Stimulated activated CD4-positive, alpha-beta T cell treated with anti-CD3 and anti-CD28 coated beads, Interleukin-1b, Interleukin-23, amount 100 ng/mL, for 24 hours (primary cell): ENCODE data around the gene C4orf50.
"Not testable (repeated sequence)": the region's sequence is repeated elsewhere in the genome, so short reads cannot be mapped to it uniquely, and the experiment has no call there.

Experiments used
- DNase-seq, 4 experiments: peaks; one replicate each; pipeline ENCODE4 v3.0.0-alpha.2; 2020; ENCODE audit warnings: low read depth in 4 of 4, low spot score in 1 of 4

C4orf50 gene

DNA sequence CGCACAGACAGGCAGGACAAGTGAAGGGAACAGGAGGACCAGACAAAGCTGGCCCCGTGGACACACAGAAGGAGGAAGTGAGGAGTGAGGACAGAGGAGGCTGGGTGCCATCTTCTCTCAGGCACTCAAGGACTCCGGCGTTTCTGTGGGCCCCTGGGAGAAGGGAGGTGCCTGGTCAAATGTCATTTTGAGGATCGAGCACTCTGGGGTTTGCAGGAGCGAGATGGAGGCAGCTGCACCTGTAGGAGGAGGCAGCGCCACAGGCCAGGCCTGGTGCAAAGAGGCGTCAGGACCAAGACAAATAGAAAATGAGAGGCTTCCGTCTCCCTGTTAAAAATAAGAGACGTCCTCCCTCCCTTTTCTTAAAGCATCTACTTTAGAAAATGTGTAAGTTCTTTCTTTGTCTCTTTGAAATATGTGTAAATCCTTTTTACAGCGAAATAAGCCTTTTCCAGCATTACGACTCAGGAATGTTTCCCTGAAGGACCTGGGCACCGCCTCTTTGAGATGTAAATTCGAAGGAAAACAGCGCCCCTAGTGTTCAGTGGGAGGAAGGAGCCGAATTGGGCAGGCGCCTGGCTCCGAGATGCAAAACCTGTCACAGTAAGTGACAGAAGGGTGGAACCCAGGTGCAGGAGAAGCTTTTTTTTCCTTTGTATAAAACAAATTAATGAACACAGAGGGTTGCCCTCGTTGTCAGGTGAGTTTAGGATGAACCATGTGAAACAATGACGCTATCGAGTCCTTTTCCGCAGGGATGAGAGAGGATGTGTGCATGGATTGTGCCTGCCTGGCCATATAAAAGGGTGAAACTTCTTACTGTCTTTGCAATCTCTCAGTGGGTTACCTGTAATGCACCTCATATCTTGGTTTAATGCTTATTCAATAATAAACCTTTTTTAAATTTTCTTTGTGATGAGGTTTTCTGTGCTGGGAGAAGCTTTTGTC is 1.4 kb upstream of the C4orf50 start:
- DNase-seq = peak in 1 of 4 experiments; percentile 4

DNA sequence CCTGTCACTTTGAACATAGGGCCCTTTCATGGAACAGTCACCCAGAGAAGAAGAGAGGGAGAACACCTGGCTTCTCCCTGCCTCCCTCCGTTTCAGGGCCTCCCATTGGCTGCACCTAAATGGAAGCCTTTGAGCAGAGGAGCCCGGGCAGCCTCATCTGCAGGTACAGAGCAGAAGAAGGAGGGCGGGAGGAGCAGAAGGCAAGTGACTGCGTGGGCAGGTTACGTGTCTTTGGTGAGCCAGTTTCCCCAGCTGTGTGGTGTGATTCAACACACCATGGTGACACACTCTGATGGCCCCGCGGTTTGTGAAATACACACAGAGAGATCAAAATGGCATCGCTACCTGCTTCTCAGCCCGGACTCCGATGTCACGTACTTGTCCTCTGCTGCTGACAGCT is 431 bp downstream of the C4orf50 start:
- no peak for DNase-seq

DNA sequence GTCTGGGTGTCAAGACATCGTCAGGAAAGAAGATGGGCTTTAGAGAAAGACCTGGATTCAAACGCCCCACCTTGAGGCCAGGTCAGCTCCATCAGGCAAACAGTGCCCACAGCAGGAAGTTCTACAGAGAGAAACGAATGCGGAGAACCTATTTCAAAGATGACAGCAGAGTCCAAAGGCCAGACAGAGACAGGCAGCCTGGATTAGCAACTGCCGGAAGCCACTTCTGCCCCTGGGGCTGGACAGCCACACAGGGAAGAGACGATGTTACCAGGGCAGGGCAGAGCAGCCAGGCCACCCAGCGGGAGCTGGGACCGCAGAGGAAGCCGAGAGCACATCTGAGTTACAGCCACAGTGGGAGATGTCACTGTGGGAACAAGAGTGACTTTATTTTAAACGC is 1.2 kb downstream of the C4orf50 start:
- DNase-seq = no peak

DNA sequence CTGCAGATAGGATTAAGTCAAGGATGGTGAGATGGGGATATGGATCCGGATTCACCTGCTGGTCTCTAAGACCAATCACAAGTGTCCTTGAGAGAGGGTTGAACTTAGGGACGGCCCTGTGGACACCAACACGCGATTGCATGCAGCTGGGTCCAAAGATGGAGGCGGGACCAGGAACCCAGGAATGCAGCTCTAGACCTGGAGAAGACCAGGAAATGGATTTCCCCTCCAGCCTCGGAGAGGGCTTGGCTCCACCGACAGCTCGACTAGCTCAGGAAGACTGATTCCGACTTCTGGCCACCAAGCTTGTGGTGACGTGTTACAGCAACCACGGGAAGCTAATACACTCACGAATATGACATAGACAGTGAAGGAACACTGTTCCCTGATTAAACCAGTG is 4.7 kb downstream of the C4orf50 start:
- no peak for DNase-seq

DNA sequence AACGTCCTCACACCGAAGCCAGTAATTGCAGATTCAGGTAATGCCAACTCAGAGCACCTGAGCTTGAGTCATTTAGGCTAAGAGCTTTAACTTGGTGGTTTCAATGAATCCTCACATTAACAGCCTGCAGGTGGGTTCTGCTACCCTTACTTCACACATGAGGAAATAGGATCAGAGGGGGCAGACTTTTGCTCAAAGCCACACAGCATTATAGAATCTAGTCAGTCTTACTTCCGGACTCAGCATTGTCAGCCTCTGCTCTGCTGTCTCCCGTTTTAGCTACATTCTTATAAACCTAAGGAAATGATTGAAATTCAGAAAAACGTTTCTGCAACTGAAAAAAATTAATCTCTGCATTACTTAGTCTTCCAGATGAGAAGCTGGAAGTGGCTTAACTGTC is 6.0 kb downstream of the C4orf50 start:
- no peak for DNase-seq

DNA sequence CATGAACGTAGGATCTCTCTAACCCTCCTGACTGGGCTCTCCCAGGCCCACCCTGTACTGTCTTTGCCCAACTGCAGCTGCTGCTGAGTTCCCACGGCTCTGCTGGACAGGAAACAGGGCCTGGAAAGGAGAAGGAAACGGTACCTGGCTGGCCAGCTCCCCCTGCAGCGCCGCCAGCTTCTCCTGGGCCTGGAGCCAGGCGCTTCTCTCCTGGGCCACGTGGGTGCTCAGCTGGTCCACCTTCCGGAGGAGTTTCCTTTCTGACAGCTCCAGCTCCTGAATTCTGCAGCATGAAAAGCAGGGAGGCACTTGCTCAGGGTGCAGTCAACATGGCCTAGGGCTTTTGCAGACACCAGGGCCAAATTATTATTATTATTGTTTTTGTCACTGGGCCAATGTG is 6.5 kb downstream of the C4orf50 start:
- DNase-seq = no peak

DNA sequence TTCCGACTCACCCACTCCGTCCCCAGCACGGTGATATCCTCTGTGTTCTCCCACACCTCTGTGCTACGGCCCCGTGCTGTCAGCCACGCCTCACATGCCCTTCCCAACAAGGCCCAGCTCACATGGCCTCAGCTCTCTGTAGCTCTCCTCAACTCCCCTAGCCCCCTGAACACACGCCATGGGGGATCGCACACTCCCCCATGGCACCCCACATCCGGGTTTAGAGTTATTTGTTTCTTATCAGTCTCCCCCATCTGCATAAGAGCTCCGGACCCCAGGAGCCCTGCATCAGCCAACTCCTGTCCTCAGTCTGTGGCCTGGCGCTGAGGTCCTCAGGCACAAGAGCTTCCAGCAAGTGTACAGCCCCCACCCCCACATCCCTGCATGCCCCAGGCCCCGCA is 7.0 kb downstream of the C4orf50 start:
- no peak for DNase-seq

DNA sequence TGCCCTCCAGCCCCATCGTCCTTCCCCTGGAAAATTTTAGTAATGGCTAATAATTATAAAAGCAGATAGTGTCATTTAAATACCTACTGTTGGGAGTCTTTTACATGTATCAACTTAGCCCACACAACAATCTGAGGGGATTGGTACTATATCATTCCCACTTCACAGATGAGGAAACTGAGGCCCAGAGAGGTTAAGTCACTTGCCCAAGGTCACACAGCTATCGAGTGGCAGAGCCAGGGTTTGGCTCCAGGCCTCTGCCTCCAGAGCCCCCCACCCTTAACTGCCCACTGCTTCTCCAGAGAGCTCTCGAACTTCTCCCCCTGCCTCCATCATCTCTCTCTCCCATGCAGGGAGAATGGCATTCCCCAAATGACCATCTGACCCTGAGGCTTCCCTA is 7.4 kb downstream of the C4orf50 start:
- no peak for DNase-seq

DNA sequence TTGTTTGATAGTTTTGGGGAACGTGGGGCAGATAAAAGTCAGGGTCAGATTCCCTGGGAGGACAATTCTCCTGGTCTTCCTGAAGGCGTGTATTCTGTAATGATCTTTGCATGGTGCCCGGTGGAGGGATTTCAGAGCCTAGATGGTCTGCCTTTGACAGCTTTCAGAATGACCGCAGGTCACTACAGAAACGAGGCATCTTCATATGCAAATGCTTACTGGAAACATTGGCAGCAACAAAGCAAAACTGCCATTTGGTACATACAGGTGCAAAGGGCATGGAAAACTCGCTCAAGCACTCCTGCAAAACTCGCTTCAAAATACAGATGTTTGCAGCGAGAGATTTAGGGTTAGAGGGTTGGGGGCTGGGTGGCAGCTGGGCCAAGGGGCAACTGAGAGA is 8.8 kb downstream of the C4orf50 start:
- DNase-seq = no peak

DNA sequence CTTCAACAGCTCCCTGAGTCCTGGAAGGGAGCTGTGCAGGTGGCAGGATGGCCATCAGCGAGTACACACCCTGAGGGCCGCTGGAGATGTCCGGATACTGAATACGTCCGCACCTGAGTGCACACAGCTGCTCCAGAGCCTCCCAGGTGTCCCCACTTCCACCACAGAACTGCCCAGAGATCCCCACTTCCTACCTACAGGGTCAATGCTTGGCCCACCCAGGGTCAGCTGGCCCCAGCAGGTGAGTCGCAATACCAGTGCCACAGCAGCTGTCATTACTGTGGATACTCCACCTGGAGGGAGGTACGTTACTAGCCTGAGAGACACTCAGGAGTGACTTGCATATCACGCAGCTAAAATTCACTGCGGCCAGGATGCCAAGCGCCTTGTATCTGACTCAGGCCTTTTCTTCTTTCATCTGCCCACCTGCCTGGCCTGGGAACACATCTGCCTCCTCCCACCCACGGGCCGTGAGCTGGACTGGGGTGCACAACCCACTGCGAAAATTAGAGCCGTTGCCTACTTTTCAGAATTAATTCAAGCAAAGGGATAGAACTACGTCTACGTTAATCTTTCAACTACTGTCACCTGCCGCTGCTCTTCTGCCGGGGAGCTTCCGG is 9.4 kb downstream of the C4orf50 start:
- no peak for DNase-seq

DNA sequence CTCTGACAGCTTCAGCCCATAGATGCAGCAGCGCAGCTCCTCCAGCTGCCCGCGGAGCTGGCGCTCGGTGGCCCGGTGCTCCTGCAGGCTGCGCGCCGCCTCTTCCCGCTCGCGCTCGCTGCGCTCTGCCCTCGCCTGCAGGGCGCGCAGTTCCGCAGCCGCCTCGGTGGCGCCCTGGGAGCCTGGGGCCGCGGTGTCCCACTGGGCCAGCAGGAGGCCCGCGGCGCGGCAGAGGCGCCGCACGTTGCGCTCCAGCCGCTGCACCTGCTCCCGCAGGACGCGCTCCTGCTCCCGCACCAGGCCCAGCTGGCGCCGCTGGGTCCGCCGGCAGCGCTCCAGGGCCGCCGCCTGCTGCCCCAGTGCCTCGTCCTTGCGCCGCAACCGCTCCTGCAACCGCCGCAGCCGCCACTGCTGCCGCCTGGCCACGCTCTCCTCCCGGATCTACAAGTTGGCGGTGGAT is 10.1 kb downstream of the C4orf50 start:
- DNase-seq = no peak

DNA sequence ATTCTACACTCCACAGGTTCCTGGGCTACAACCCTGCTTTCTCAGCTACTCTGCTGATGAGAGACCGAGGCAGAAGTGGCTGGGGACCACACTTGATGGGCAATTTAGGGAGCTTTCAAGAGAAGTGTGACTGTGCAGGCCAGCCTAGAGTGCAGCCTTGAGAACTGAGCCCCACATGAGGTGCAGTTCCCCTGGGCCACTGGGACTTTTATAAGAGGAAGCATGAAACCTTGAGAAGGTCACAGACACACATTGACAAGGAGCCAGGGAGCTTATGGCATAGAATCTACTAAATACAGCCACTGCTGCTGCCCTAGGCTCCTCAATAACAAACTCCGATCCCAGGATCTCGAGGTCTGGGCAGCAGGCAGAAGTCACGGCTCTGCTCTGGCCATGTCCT is 13.1 kb downstream of the C4orf50 start:
- DNase-seq = no peak

DNA sequence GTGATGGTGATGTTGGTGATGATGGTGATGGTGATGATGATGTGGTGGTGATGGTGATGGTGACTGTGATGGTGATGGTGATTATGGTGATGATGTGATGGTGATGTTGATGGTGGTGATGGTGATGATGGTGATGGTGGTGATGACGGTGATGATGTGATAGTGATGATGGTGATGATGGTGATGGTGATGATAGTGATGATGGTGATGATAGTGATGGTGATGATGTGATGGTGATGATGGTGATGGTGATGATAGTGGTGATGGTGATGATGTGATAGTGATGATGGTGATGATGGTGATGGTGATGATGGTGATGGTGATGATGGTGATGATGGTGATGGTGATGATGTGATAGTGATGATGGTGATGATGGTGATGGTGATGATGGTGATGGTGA is 14.7 kb downstream of the C4orf50 start:
- not testable (repeated sequence) for DNase-seq

DNA sequence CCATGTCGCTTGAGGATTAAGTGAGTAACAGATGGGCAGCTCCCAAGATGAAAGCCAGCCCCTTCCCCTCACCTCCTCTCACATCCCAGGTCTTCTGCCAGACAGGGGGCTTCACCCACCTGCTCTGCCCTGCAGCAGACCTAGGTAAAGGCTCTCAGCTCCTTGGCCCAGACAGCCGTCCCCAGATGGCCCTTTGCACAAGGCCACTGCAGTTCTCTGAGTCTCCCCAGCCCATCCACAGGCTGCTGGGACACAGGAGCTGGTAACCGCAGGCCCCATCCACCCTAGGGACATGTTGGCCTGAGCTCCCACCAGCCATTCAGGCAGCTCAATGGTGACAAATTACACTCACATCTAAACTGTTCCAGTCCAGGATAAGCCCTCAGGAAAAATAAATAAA is 15.3 kb downstream of the C4orf50 start:
- no peak for DNase-seq

DNA sequence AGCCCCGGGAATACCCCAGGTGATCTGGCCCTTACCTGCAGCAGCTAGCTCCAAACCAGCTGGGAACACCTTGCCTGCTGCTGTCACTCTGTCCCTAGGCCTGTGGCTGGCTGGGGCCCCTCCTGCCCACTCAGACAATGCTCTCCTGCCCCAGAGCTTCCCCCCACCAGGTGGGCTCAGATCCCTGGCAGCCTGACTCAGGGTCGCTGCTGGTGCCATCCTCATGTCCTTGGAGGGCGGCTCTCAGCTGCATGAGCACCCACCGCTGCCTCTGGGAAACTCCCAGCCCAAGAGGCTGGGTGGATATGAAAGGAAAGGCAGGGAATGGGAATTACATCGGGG is 15.8 kb downstream of the C4orf50 start:
- DNase-seq = no peak

DNA sequence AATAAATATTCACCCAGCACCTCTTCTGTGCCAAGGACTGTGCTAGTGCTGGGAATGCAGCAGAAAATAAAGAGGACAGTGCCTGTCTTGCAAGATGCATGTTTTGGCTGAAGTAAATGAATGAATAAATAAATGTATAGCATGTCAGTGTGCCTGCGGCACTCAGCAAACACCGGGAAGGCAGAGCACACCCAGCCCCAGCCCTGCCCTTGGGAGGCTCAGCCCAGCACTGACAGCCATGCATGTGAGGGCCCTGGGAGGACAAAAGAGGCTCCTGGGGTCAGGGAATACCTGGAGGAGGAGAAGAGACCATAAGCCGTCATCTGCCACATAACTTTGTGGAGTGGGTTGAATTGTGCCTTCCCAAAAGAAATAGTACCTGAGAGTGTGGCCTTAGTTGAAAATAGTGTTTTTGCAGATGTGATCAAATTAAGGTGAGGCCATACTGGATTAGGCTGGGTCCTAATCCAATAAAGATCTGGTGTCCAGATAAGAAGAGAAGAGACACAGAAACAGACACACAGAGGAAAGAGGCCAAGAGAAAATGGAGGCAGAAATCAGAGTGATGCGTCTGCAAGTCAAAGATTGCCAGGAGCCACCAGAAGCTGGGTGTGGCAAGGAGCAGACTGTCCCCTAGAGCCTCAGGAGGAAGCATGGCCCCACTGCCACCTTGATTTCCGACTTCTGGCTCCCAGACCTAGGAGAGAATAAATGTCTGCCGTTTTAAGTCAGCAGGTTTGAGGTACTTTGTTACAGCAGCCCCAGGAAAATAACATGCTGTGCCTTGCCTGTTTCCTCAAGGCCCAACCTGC is 16.3 kb downstream of the C4orf50 start:
- DNase-seq = no peak

DNA sequence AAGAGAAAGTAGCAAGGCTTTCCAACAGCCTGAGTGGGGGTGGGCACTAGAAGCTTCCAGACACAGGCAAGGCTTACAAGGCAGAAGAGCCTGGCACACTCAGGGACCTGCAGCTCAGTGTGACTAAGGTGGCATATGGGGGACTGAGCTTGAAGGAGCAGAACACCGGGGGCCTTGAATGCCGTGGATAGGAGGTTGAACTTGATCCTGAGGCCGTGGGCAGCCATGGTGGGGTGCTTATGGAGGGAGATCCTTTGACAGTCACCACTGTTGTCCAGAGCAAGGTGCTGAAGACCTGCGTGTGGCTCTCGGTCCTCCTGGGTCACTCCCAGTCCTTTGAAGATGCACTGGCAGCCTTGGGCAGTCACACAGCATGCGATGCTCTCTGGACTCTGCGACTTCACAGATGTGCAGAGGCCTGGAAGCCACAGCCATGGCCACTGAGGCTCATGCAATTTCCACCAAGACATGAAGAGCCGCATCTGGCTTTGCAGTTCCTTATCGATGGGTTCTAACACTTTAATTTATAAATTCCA is 18.3 kb downstream of the C4orf50 start:
- no peak for DNase-seq

DNA sequence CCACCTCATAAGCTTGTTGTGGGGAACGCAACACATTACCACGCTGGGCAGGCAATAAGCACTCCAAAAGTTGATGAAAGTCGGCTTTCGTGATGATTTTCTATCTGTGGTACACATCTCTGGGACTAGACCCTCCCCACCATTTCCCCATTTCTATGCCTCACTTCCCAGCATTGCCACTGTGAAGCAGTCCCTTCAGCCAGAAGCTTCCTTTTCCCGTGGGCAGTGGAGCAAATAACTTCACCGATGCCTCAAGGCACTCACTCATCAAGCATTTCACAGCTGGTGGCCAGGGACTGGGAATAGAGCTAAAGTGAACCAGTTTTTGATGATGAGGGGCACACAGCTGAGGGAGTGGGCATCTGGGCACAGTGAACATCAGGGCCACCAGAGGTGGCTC is 18.9 kb downstream of the C4orf50 start:
- no peak for DNase-seq

DNA sequence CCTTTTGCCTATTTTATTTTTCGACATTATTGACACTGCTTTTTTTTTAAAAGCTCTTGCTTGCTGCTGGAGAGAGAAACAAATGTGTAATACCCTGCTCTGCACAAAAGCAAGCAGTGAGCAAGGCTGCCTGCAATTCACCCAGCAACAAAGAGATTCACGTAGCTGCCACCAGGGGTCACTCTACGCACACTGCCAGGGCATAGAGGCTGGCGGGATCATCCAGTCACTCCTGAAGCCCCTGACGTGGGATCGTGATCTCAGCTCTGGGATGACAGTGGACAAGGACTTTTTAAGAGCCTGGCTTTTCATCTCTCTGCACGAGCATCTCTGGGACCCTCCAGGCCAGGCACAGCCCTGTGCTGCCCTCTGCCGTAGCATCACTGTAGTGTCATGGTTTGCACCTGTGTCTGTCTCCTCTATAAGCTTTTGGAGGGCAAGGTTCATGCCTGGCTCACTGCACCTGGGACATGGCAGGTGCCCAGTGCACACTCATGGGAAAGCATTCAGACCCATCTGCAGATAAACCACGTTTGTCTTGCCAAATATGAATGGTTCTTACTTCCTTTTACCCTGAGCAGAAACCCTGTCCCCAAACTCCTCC is 19.8 kb downstream of the C4orf50 start:
- peak; percentile 6 to 23 (median 10) for DNase-seq

DNA sequence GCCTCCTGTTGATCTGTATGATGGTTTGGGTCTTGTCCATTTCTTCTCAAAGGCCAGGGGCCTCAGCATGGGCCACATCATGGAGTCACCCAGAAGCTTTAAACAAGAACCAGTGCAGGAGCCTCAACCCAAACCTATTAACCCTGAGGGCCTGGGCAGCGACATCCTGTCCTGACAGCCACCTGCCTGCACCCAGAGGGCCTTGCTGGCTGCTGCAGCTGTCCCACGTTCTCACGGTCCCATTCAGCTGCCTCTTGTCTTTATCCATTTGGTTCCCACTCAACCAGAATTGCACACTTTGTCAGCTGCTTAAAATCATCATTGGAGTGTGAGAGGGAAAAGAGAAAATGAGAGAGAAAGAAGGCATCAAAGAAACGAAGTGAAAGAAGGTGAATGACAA is 21.6 kb downstream of the C4orf50 start:
- DNase-seq = no peak
